ENCODE measurements around the gene TRIM28.
"Not testable (repeated sequence)": the region's sequence is repeated elsewhere in the genome, so short reads cannot be mapped to it uniquely, and the experiment has no call there.

The TRIM28 gene

DNA sequence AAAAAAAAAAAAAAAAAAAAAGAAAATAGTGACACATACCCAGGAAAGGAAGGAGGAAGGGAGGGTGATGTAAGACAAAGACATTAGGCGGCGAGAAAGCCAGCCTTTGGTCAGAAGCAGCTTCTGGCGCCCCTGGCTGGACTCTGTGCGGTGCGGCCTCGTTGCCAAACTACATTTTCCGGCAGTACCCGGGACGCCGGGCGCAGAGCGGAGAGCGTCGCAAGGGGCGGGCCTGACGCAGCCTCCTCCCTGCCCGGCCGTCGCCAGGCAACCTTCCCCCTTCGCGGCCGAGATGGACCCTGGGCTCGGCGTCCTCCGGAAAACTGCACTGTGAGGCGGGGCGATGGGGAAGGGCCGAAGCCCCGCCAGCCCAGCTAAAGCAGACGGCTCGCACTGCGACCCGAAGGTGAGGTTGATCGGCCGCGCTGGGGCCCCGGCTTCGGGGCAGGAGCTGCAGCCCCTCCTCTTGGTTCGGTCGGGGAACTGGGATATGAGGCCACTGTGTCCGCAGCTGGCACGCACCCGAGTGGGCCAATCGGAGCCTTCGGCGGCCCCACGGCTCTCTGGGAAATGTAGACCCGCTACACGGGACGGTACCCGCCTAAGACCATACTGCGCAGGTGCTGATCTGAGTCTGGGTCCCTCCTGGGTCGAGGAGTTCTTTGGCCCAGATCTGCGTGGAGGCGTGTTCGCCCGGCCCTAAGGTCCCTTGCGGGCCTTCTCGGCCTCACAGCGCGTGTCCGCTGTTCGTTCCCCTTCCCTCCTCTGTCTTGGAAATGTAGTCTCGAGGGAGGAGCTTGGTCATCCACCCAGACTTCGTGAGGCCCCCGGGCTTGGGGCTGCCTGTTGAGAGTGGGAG, 31.5 kb downstream of the TRIM28 start:
- no peaks in the 10 kb centered on the region for H3K27me3 Mint-ChIP-seq
- H3K4me3 Mint-ChIP-seq, result peak overlapping the region; percentile 87
- H3K9me3 Mint-ChIP-seq, result no peaks in the 10 kb centered on the region
- peak; percentile 58 for DNase-seq (ENCODE audit: low spot score in 2 of 2)
- peak overlapping the region; percentile 100 for H3K27ac Mint-ChIP-seq (ENCODE audit: low read depth)
- peak; percentile 22 for ATAC-seq (replicated peaks; ENCODE audit: extremely low read depth, poor library complexity, severe bottlenecking)
- H3K4me1 Mint-ChIP-seq, result peaks cover 42% of the 10 kb centered on the region
- H3K36me3 Mint-ChIP-seq (ENCODE audit: insufficient read depth), result peaks cover 20% of the 10 kb centered on the region

DNA sequence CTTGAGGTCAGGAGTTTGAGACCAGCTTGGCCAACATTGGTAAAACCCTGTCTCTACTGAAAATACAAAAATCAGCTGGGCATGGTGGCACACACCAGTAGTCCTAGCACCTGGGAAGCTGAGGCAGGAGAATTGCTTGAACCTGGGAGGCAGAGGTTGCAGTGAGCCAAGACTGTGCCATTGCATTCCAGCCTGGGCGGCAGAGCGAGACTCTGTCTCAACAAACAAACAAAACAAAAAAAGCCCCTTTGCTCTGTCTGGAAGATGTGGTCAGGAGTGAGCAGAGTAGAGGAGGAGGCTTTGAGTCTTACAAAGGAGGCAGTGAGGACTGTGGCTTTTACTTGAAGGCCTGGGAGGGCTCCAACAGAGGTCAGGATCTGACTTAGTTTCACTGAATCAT, 33.7 kb downstream of the TRIM28 start:
- not testable (repeated sequence) for H3K4me3 Mint-ChIP-seq; H3K9me3 Mint-ChIP-seq; ATAC-seq (replicated peaks; ENCODE audit: extremely low read depth, poor library complexity, severe bottlenecking); H3K27me3 Mint-ChIP-seq
- Mint-ChIP-seq H3K36me3 (ENCODE audit: insufficient read depth) (peaks cover 27% of the 10 kb centered on the region), H3K4me1 (peaks cover 41% of the 10 kb centered on the region), H3K27ac (ENCODE audit: low read depth) (peak overlapping the region; percentile 79)
- DNase-seq (ENCODE audit: low spot score in 2 of 2), result peak in 1 of 2 donors; percentile 3

- no peak overlapping the region for H3K4me3 Mint-ChIP-seq
- peaks cover 37% of the 10 kb centered on the region for H3K4me1 Mint-ChIP-seq
- DNase-seq (ENCODE audit: low spot score in 2 of 2), result peak; percentile 7 to 10
- H3K36me3 Mint-ChIP-seq (ENCODE audit: insufficient read depth), result peaks cover 22% of the 10 kb centered on the region
- no peaks in the 10 kb centered on the region for H3K27me3 Mint-ChIP-seq
- ATAC-seq (replicated peaks; ENCODE audit: extremely low read depth, poor library complexity, severe bottlenecking), result no peak
- H3K27ac Mint-ChIP-seq (ENCODE audit: low read depth), result peak overlapping the region; percentile 79
- no peaks in the 10 kb centered on the region for H3K9me3 Mint-ChIP-seq
Observed at GRCh38 chr19:58578012-58578925, 34.4 kb downstream of the TRIM28 start.

DNA sequence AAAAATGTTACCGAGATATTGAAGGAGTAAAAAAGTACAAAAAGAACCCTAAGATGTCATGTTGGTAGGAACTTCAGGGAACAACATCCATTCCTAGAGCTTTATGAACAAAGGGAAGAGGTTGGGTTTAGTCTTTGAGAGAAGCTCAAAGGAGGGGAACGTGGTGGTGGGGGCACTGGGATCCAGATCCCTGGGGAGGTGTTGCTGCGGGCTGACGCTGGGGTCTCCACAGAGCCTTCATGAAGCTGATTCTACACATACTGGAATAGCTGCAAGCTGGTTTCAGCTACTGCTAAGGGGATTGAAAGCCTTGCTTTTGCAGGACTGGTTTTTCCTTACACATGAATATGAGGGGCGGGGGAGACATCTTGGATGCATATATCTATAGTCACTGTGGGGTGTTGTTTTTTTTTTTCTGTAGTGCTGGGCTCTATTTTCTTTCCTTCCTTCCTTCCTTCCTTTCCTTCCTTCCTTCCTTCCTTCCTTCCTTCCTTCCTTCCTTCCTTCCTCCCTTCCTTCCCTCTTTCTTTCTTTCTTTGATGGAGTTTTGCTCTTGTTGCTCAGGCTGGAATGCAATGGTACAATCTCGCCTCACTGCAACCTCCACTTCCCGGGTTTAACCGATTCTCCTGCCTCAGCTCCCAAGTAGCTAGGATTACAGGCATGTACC, 35.7 kb downstream of the TRIM28 start:
- Mint-ChIP-seq H3K36me3 (ENCODE audit: insufficient read depth) (peaks cover 18% of the 10 kb centered on the region), H3K4me3 (no peak overlapping the region), H3K27ac (ENCODE audit: low read depth) (no peak overlapping the region), H3K9me3 (no peaks in the 10 kb centered on the region), H3K4me1 (peaks cover 27% of the 10 kb centered on the region), H3K27me3 (no peaks in the 10 kb centered on the region)
- ATAC-seq (replicated peaks; ENCODE audit: extremely low read depth, poor library complexity, severe bottlenecking) (no peak), DNase-seq (ENCODE audit: low spot score in 2 of 2) (no peak)

DNA sequence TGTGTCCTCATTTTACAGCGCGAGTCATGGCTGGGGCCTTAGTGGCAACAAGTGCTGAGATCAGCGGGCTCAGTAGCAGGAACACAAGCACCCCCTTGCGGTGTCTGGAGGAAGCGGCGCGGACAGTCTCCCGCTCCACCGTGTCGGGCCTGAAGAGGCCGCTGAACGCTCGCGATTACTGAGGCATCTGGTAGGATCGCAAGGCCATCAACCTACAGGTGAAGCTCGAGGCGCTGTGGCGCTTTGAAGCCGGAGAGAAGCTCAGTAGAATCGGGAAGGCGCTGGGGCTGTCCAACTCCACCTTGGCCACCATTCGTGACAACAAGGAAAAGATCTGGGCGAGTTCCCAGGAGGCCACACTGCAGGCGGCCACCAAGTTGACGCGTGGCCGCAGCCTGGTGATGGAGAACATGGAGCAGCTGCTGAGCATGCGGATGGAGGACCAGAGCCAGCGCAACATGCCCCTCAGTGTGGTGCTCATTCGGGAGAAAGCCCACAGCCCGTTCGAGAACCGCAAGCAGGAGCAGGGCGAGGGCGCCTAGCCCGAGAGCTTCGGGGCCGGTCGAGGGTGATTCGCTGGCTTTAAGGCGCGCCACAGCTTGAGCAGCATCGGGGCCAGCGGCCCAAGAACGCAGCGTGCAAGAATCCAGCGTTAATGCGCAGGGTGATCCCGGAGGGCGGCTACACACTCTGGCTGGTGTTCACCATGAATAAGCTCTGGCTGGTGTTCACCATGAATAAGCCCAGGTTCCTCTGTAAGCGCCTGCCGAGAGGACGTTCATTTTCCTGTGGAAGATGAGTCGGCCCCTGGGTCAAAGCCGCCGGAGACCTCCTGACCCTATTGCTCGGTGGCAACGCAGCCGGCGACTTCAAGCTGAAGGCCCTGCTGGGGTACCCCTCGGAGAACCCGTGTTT, 37.6 kb downstream of the TRIM28 start:
- Mint-ChIP-seq H3K9me3 (no peaks in the 10 kb centered on the region), H3K27ac (ENCODE audit: low read depth) (peak overlapping the region; percentile 91), H3K36me3 (ENCODE audit: insufficient read depth) (peaks cover 11% of the 10 kb centered on the region), H3K27me3 (no peaks in the 10 kb centered on the region), H3K4me1 (peaks cover 26% of the 10 kb centered on the region), H3K4me3 (no peak overlapping the region)
- DNase-seq (ENCODE audit: low spot score in 2 of 2) (peak; percentile 89 to 90), ATAC-seq (replicated peaks; ENCODE audit: extremely low read depth, poor library complexity, severe bottlenecking) (peak; percentile 99)

- H3K27me3 Mint-ChIP-seq, result no peaks in the 10 kb centered on the region
Observed at GRCh38 chr19:58582985-58583384, 39.1 kb downstream of the TRIM28 start.

GRCh38 chr19:58584498-58585441, 40.9 kb downstream of the TRIM28 start:
- Mint-ChIP-seq H3K36me3 (ENCODE audit: insufficient read depth) (peaks cover 9% of the 10 kb centered on the region), H3K27me3 (no peaks in the 10 kb centered on the region), H3K27ac (ENCODE audit: low read depth) (no peak overlapping the region), H3K4me3 (no peak overlapping the region), H3K9me3 (no peaks in the 10 kb centered on the region), H3K4me1 (peaks cover 13% of the 10 kb centered on the region)
- DNase-seq (ENCODE audit: low spot score in 2 of 2) (no peak), ATAC-seq (replicated peaks; ENCODE audit: extremely low read depth, poor library complexity, severe bottlenecking) (no peak)

More at GRCh38 chr19:58582985-58583384, 39.1 kb downstream of the TRIM28 start:
- peaks cover 11% of the 10 kb centered on the region for H3K36me3 Mint-ChIP-seq (ENCODE audit: insufficient read depth)
- H3K9me3 Mint-ChIP-seq, result no peaks in the 10 kb centered on the region
- no peak overlapping the region for H3K27ac Mint-ChIP-seq (ENCODE audit: low read depth)
- ATAC-seq (replicated peaks; ENCODE audit: extremely low read depth, poor library complexity, severe bottlenecking) (no peak), DNase-seq (ENCODE audit: low spot score in 2 of 2) (peak in 1 of 2 donors; percentile 11)
- no peak overlapping the region for H3K4me3 Mint-ChIP-seq
- peaks cover 22% of the 10 kb centered on the region for H3K4me1 Mint-ChIP-seq

DNA sequence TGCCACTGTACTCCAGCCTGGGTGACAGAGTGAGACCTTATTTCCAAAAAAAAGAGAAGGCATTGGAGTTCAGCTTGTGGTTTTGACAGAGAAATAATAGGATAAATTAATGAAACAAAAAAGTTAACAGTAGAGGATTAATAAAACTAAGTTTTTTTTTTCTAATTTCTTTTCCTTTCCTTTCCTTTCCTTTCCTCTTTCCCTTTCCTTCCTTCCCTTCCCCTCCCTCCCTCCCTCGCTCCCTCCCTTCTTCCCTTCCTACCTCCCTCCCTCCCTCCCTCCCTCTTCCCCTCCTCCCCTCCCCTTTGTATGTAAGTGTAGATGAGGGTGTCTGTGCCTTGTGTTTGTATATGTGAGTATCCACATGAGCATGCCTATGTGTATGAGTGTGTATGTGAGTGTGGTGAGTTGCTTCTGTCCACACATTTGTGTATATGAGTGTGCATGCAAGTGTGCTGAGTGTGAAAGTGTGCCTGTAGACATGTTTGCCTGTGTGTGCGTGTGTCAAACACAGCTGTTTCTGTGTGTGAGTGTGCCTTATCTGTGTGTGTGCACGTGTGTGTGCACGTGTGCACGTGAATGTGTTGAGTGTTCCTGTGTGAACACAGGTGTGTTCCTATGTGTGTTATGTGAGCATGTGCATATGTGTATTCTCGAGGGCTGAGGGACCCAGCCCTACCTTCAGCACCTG, 41.7 kb downstream of the TRIM28 start:
- Mint-ChIP-seq H3K4me3 (no peak overlapping the region), H3K4me1 (peaks cover 13% of the 10 kb centered on the region), H3K27ac (ENCODE audit: low read depth) (no peak overlapping the region), H3K9me3 (no peaks in the 10 kb centered on the region), H3K27me3 (no peaks in the 10 kb centered on the region), H3K36me3 (ENCODE audit: insufficient read depth) (peaks cover 9% of the 10 kb centered on the region)
- ATAC-seq (replicated peaks; ENCODE audit: extremely low read depth, poor library complexity, severe bottlenecking) (no peak), DNase-seq (ENCODE audit: low spot score in 2 of 2) (peak in 1 of 2 donors; percentile 9)

GRCh38 chr19:58586133-58586765, 42.4 kb downstream of the TRIM28 start:
- no peak overlapping the region for H3K4me3 Mint-ChIP-seq
- no peak overlapping the region for H3K27ac Mint-ChIP-seq (ENCODE audit: low read depth)
- no peak for ATAC-seq (replicated peaks; ENCODE audit: extremely low read depth, poor library complexity, severe bottlenecking)
- no peaks in the 10 kb centered on the region for H3K27me3 Mint-ChIP-seq
- peaks cover 8% of the 10 kb centered on the region for H3K4me1 Mint-ChIP-seq
- no peaks in the 10 kb centered on the region for H3K9me3 Mint-ChIP-seq
- H3K36me3 Mint-ChIP-seq (ENCODE audit: insufficient read depth), result peaks cover 6% of the 10 kb centered on the region
- no peak for DNase-seq (ENCODE audit: low spot score in 2 of 2)

Measured in central memory CD8-positive, alpha-beta T cell (primary cell).